ENCODE measurements around the gene PTPN12. TPM values are rescaled to one million over a fixed set of nuclear protein-coding genes. Genes with fewer than 3 reads are reported as not detected.

The PTPN12 gene
- total RNA-seq, 4 donors from 2014 or later, result 129 to 168 (median 151) TPM

GRCh38 chr7:77626586-77627308, 89.7 kb downstream of the PTPN12 start:
- Histone ChIP-seq H3K4me3 (no peak overlapping the region), H3K27ac (no peak overlapping the region), H3K4me1 (no peaks in the 10 kb centered on the region), H3K27me3 (no peaks in the 10 kb centered on the region), H3K36me3 (peaks cover 0 to 87% (median 4%) of the 10 kb centered on the region in 3 donors), H3K9me3 (no peaks in the 10 kb centered on the region)
- no peak for DNase-seq (ENCODE audit: low spot score in 2 of 2)
- TF ChIP-seq CTCF (IDR thresholded peaks at IDR 0.05) (no peak), POLR2A (IDR thresholded peaks at IDR 0.05) (no peak), EP300 (IDR thresholded peaks at IDR 0.05) (no peak)
- 94 to 95% methylated on average over 6 of the region's 6 CpGs for WGBS, 2 donors

GRCh38 chr7:77627309-77627676, 90.2 kb downstream of the PTPN12 start:
- TF ChIP-seq EP300 (IDR thresholded peaks at IDR 0.05) (no peak), CTCF (IDR thresholded peaks at IDR 0.05) (no peak), POLR2A (IDR thresholded peaks at IDR 0.05) (no peak)

GRCh38 chr7:77629797-77630196, 92.7 kb downstream of the PTPN12 start:
- TF ChIP-seq CTCF (IDR thresholded peaks at IDR 0.05), result no peak
- TF ChIP-seq EP300 (IDR thresholded peaks at IDR 0.05), result no peak
- TF ChIP-seq POLR2A (IDR thresholded peaks at IDR 0.05), result no peak

More at GRCh38 chr7:77627309-77627676, 90.2 kb downstream of the PTPN12 start:
- Histone ChIP-seq H3K36me3 (peaks cover 0 to 82% (median 0%) of the 10 kb centered on the region in 3 donors), H3K27ac (no peak overlapping the region), H3K27me3 (no peaks in the 10 kb centered on the region), H3K4me3 (no peak overlapping the region), H3K9me3 (no peaks in the 10 kb centered on the region), H3K4me1 (no peaks in the 10 kb centered on the region)
- DNase-seq (ENCODE audit: low spot score in 2 of 2), result no peak

GRCh38 chr7:77631820-77632219, 94.7 kb downstream of the PTPN12 start:
- WGBS, 2 donors, result 72 to 78% methylated on average over 2 of the region's 2 CpGs
- no peaks in the 10 kb centered on the region for H3K4me1 ChIP-seq
- H3K9me3 ChIP-seq, result no peaks in the 10 kb centered on the region
- DNase-seq (ENCODE audit: low spot score in 2 of 2), result no peak
- H3K4me3 ChIP-seq, result no peak overlapping the region
- H3K27ac ChIP-seq, result no peak overlapping the region
- peaks cover 0 to 89% (median 0%) of the 10 kb centered on the region in 3 donors for H3K36me3 ChIP-seq
- TF ChIP-seq CTCF (IDR thresholded peaks at IDR 0.05) (no peak), EP300 (IDR thresholded peaks at IDR 0.05) (no peak), POLR2A (IDR thresholded peaks at IDR 0.05) (no peak)
- no peaks in the 10 kb centered on the region for H3K27me3 ChIP-seq

More at GRCh38 chr7:77629797-77630196, 92.7 kb downstream of the PTPN12 start:
- Histone ChIP-seq H3K27ac (no peak overlapping the region), H3K4me3 (no peak overlapping the region), H3K4me1 (no peaks in the 10 kb centered on the region), H3K36me3 (peaks cover 0 to 84% (median 0%) of the 10 kb centered on the region in 3 donors), H3K9me3 (no peaks in the 10 kb centered on the region), H3K27me3 (no peaks in the 10 kb centered on the region)
- WGBS, 2 donors, result 90 to 96% methylated on average over 4 of the region's 4 CpGs
- DNase-seq (ENCODE audit: low spot score in 2 of 2), result no peak

- DNase-seq (ENCODE audit: low spot score in 2 of 2), result no peak
- Histone ChIP-seq H3K4me3 (no peak overlapping the region), H3K27me3 (no peaks in the 10 kb centered on the region), H3K9me3 (no peaks in the 10 kb centered on the region), H3K4me1 (peaks cover 0 to 6% (median 0%) of the 10 kb centered on the region in 4 donors), H3K36me3 (peaks cover 0 to 78% (median 0%) of the 10 kb centered on the region in 3 donors), H3K27ac (no peak overlapping the region)
- WGBS, 2 donors, result 88 to 94% methylated on average over 4 of the region's 4 CpGs
- TF ChIP-seq EP300 (IDR thresholded peaks at IDR 0.05) (no peak), POLR2A (IDR thresholded peaks at IDR 0.05) (no peak)
These were observed 107.7 kb downstream of the PTPN12 start for GRCh38 chr7:77644774-77645173.
